IMR-90 (cell line): ENCODE data around the gene WNK3. TPM values are rescaled to one million over a fixed set of nuclear protein-coding genes. Genes with fewer than 3 reads are reported as not detected.

Experiments
- ATAC-seq: fragments of 200-7000 bp; cut with Tn5 transposase; 2 replicates; pipeline ENCODE4 v1.9.1; 2020; ENCODE audit warnings: low read depth, mild to moderate bottlenecking, moderate library complexity
- BruUV-seq: library from RNA; stranded (reverse); fragments of 400-500 nt; replicated peaks from 2 replicates; lab custom pipeline; 2021; lab: Mats Ljungman, UMichigan
- CTCF ChIA-PET: fragments of 300-600 bp; formaldehyde crosslinking; extraction: SDS; loops from one replicate; lab custom pipeline; 2021; ENCODE audit warnings: antibody characterized with exemption; lab: Yijun Ruan, JAX
- POLR2A ChIA-PET: fragments of 300-600 bp; sonication (Branson Sonifier 250); formaldehyde crosslinking; loops from one replicate; lab custom pipeline; 2022; ENCODE audit warnings: antibody characterized with exemption; ENCODE audit not compliant: unreplicated experiment; lab: Charles Lee
- DNase-seq: peaks from one replicate; pipeline ENCODE4 v3.0.0; 2013
- H2AFZ ChIP-seq: replicated peaks from 2 replicates; pipeline ENCODE3; 2013; ENCODE audit warnings: low read length, mild to moderate bottlenecking; ENCODE audit not compliant: poor library complexity
- H2AK5ac ChIP-seq: 2 replicates; pipeline ENCODE4 v1.6.1; 2013; ENCODE audit warnings: low read depth, low read length, inconsistent platforms
- H2AK9ac ChIP-seq: replicated peaks from 2 replicates; pipeline ENCODE3; 2013; ENCODE audit warnings: mild to moderate bottlenecking, low read depth, low read length, moderate library complexity; ENCODE audit not compliant: poor library complexity
- H2BK120ac ChIP-seq: 2 replicates; pipeline ENCODE4 v1.6.1; 2013; ENCODE audit warnings: low read depth, low read length, inconsistent platforms
- H2BK15ac ChIP-seq: 3 replicates; pipeline ENCODE4 v1.6.1; 2013; ENCODE audit warnings: low read depth, low read length, inconsistent platforms
- H2BK20ac ChIP-seq: 2 replicates; pipeline ENCODE4 v1.6.1; 2013; ENCODE audit warnings: low read depth, mild to moderate bottlenecking, inconsistent platforms, low read length, moderate library complexity
- H2BK5ac ChIP-seq: 2 replicates; pipeline ENCODE4 v1.6.1; 2013; ENCODE audit warnings: mild to moderate bottlenecking, low read depth, low read length, inconsistent platforms; ENCODE audit not compliant: poor library complexity, severe bottlenecking
- H3K14ac ChIP-seq: replicated peaks from 2 replicates; pipeline ENCODE4 v1.6.1; 2013; ENCODE audit warnings: low read depth, low read length, inconsistent platforms
- H3K18ac ChIP-seq: 2 replicates; pipeline ENCODE4 v1.6.1; 2013; ENCODE audit warnings: low read depth, low read length, control low read depth
- H3K23ac ChIP-seq: 2 replicates; pipeline ENCODE4 v1.6.1; 2013; ENCODE audit warnings: low read depth, low read length, inconsistent platforms
- H3K27ac ChIP-seq: 2 replicates; pipeline ENCODE4 v1.5.1; 2013; ENCODE audit warnings: mild to moderate bottlenecking, control low read depth, low read length; ENCODE audit not compliant: insufficient read depth
- H3K27me3 ChIP-seq: 2 replicates; pipeline ENCODE4 v1.6.1; 2013; ENCODE audit warnings: low read length; ENCODE audit not compliant: control insufficient read depth, insufficient read depth
- H3K36me3 ChIP-seq: 2 replicates; pipeline ENCODE4 v1.6.1; 2013; ENCODE audit warnings: low read length, mixed read lengths; ENCODE audit not compliant: control insufficient read depth, insufficient read depth
- H3K4ac ChIP-seq: 2 replicates; pipeline ENCODE4 v1.6.1; 2013; ENCODE audit warnings: low read depth, low read length, inconsistent platforms
- H3K4me1 ChIP-seq: 2 replicates; pipeline ENCODE4 v1.6.1; 2013; ENCODE audit warnings: low read length, mixed read lengths; ENCODE audit not compliant: control insufficient read depth, insufficient read depth
- H3K4me2 ChIP-seq: 2 replicates; pipeline ENCODE4 v1.6.1; 2013; ENCODE audit warnings: low read depth, mild to moderate bottlenecking, control low read depth, low read length, moderate library complexity
- H3K4me3 ChIP-seq: 2 replicates; pipeline ENCODE4 v1.5.1; 2013; ENCODE audit warnings: low read depth, mild to moderate bottlenecking, control low read depth, low read length, moderate library complexity; ENCODE audit not compliant: insufficient read depth
- H3K56ac ChIP-seq: 2 replicates; pipeline ENCODE4 v1.6.1; 2013; ENCODE audit warnings: low read length, inconsistent platforms; ENCODE audit not compliant: insufficient read depth; ENCODE audit errors: extremely low read depth
- H3K79me1 ChIP-seq, 2 experiments: 2 replicates each; pipeline ENCODE4 v1.6.1; 2013; ENCODE audit warnings: low read length in 2 of 2, inconsistent platforms in 1 of 2, low read depth in 1 of 2
- H3K9ac ChIP-seq: 2 replicates; pipeline ENCODE4 v1.6.1; 2013; ENCODE audit warnings: low read depth, low read length, control low read depth
- H3K9me1 ChIP-seq: 2 replicates; pipeline ENCODE4 v1.6.1; 2013; ENCODE audit warnings: low read length, inconsistent platforms; ENCODE audit not compliant: insufficient read depth
- H3K9me3 ChIP-seq: 2 replicates; pipeline ENCODE4 v1.6.1; 2013; ENCODE audit warnings: low read length; ENCODE audit not compliant: control insufficient read depth, insufficient read depth
- H4K20me1 ChIP-seq: 2 replicates; pipeline ENCODE4 v1.6.1; 2013; ENCODE audit warnings: low read length, inconsistent platforms; ENCODE audit not compliant: insufficient read depth
- H4K5ac ChIP-seq: 2 replicates; pipeline ENCODE4 v1.6.1; 2013; ENCODE audit warnings: mild to moderate bottlenecking, low read depth, low read length, control low read depth
- H4K8ac ChIP-seq, 2 experiments: 2 replicates each; pipeline ENCODE4 v1.6.1; 2013; ENCODE audit warnings: low read depth in 2 of 2, low read length in 2 of 2, control low read depth in 1 of 2, inconsistent platforms in 1 of 2
- H4K91ac ChIP-seq: 2 replicates; pipeline ENCODE4 v1.6.1; 2013; ENCODE audit warnings: low read depth, low read length, inconsistent platforms; ENCODE audit not compliant: insufficient read depth
- BHLHE40 ChIP-seq: fragments of 150-350 bp; IDR thresholded peaks from 2 replicates; pipeline ENCODE4 v1.6.1; 2016; ENCODE audit warnings: mild to moderate bottlenecking, low read depth, low read length
- CEBPB ChIP-seq: IDR thresholded peaks from 2 replicates; pipeline ENCODE4 v1.6.1; 2012; ENCODE audit warnings: low read depth, low read length, improper control_type of control experiment
- CHD1 ChIP-seq: IDR thresholded peaks from 2 replicates; pipeline ENCODE4 v1.6.1; 2012; ENCODE audit warnings: low read depth, low read length, improper control_type of control experiment
- CTCF ChIP-seq: conservative IDR thresholded peaks from 2 replicates; pipeline ENCODE4 v1.5.1; 2012; ENCODE audit warnings: mild to moderate bottlenecking, low read depth, low read length, improper control_type of control experiment
- ELK1 ChIP-seq: fragments of 150-350 bp; IDR thresholded peaks from 2 replicates; pipeline ENCODE4 v1.6.1; 2016; ENCODE audit warnings: low read depth, mild to moderate bottlenecking, low read length, moderate library complexity, borderline replicate concordance
- FOS ChIP-seq: fragments of 150-350 bp; IDR thresholded peaks from 2 replicates; pipeline ENCODE4 v1.6.1; 2016; ENCODE audit warnings: low read depth, low read length
- MAFK ChIP-seq: IDR thresholded peaks from 2 replicates; pipeline ENCODE4 v1.6.1; 2012; ENCODE audit warnings: low read depth, low read length, improper control_type of control experiment
- MAZ ChIP-seq: IDR thresholded peaks from 2 replicates; pipeline ENCODE4 v1.6.1; 2012; ENCODE audit warnings: low read depth, mild to moderate bottlenecking, low read length, improper control_type of control experiment, moderate library complexity, borderline replicate concordance
- MXI1 ChIP-seq: IDR thresholded peaks from 2 replicates; pipeline ENCODE4 v1.6.1; 2012; ENCODE audit warnings: low read depth, mild to moderate bottlenecking, low read length, moderate library complexity, borderline replicate concordance
- NFE2L2 ChIP-seq: fragments of 150-350 bp; IDR thresholded peaks from 2 replicates; pipeline ENCODE4 v1.6.1; 2016; ENCODE audit warnings: low read depth, mild to moderate bottlenecking, low read length
- POLR2A ChIP-seq: IDR thresholded peaks from 2 replicates; pipeline ENCODE4 v1.6.1; 2012; ENCODE audit warnings: mild to moderate bottlenecking, low read depth, low read length
- RAD21 ChIP-seq: IDR thresholded peaks from 2 replicates; pipeline ENCODE4 v1.6.1; 2012; ENCODE audit warnings: low read length, improper control_type of control experiment
- RCOR1 ChIP-seq: IDR thresholded peaks from 2 replicates; pipeline ENCODE4 v1.6.1; 2012; ENCODE audit warnings: mild to moderate bottlenecking, low read length, improper control_type of control experiment; ENCODE audit not compliant: insufficient replicate concordance
- RFX5 ChIP-seq: IDR thresholded peaks from 2 replicates; pipeline ENCODE4 v1.8.0; 2012; ENCODE audit warnings: low read depth, mild to moderate bottlenecking, low read length, moderate library complexity
- SMC3 ChIP-seq: fragments of 150-350 bp; IDR thresholded peaks from 2 replicates; pipeline ENCODE4 v1.6.1; 2016; ENCODE audit warnings: low read depth, mild to moderate bottlenecking, antibody characterized with exemption, low read length, moderate library complexity
- WGBS, 2 experiments: methylation state at CpG; one replicate each; pipeline versions ENCODE4 v1.1.5 to v1.1.7; 2013; ENCODE audit warnings: missing lambda C conversion rate in 2 of 2; ENCODE audit not compliant: insufficient read length in 1 of 2; ENCODE audit errors: extremely low coverage in 2 of 2; 5-methylcytosine and 5-hydroxymethylcytosine counted together
- dilution Hi-C: fragments of 300-500 bp; cut with HindIII; formaldehyde crosslinking; loops from one replicate; pipeline ENCODE4 v1.14.3; 2018; ENCODE audit warnings: low sequenced_read_pairs; ENCODE audit not compliant: unreplicated experiment
- in situ Hi-C: fragments of 300-500 bp; cut with MboI; formaldehyde crosslinking; loops from 3 replicates; pipeline ENCODE4 v1.14.3; 2019; ENCODE audit warnings: low sequenced_read_pairs, inconsistent platforms, mixed read lengths
- intact Hi-C: fragments of 100-400 bp; cut with micrococcal nuclease; formaldehyde crosslinking; loops from 2 replicates; pipeline ENCODE4 v1.10.0; 2022
- polyA plus RNA-seq, 3 experiments: library from polyadenylated mRNA; depleted of rRNA; stranded (reverse); fragments of >200 nt; gene quantifications; 2 replicates each; pipeline ENCODE4 v1.2.3, GENCODE V29; 2012; ENCODE audit warnings: low replicate concordance in 1 of 3
- total RNA-seq: library from RNA; depleted of rRNA; stranded (reverse); fragments of >200 nt; gene quantifications from 2 replicates; pipeline ENCODE4 v1.2.3, GENCODE V29; 2012
- TF ChIP-seq, protein P1 (sequence below): fragments of 150-350 bp; IDR thresholded peaks from 2 replicates; pipeline ENCODE4 v1.6.1; 2017; ENCODE audit warnings: mild to moderate bottlenecking, antibody characterized with exemption, low read length, low read depth

WNK3 gene
- total and polyA plus RNA-seq, 2 of the 4 experiments (the other 2 are of a cell fraction): 0.15 to 1.4 TPM

DNA sequence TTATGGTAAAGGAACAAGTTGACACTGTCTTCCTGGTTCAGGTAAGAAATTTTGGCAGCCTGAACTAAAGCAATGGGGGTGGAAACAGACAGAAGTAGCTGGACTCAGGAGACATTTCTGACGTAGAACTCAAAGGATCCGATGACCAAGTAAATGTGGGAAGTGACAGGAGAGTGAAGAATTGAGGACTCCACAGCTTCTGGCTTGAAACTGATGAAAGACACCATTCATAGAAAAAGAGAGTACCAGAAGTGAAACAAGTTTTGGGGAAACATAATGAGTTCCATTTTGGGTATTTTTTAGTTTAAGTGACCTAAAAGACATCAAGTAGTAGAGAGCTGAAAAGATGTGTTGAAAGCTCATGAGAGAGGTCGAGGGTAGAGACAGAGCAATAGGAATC, 180.5 kb downstream of the WNK3 start:
- Histone ChIP-seq H3K4me2 (peak overlapping the region; percentile 99), H4K20me1 (no peaks in the 10 kb centered on the region; the same call in 1 of the 2 replicates), H3K36me3 (peaks cover 4% of the 10 kb centered on the region), H3K4me1 (peaks cover 5% of the 10 kb centered on the region), H3K27ac (peak overlapping the region; percentile 2; the same call in 1 of the 2 replicates), H3K4me3 (no peak overlapping the region), H3K14ac (peak overlapping the region; percentile 34; the same call in 1 of the 2 replicates), H3K27me3 (no peaks in the 10 kb centered on the region), H3K9me3 (no peaks in the 10 kb centered on the region), H2BK15ac (no peak overlapping the region), H2BK20ac (no peak overlapping the region), H3K9me1 (peaks cover 2% of the 10 kb centered on the region; the same call in 1 of the 2 replicates), H2AK9ac (no peak overlapping the region), H4K5ac (0 out of 2 replicates have a peak overlapping the region, but pooled peaks have one; percentile 54), H2BK120ac (no peak overlapping the region), H3K79me1 (peaks cover 5 to 23% of the 10 kb centered on the region in 2 experiments), H2AFZ (no peak overlapping the region), H4K91ac (peak overlapping the region; percentile 30; the same call in 1 of the 2 replicates), H3K9ac (no peak overlapping the region), H2AK5ac (no peak overlapping the region), H3K23ac (no peak overlapping the region), H3K56ac (0 out of 2 replicates have a peak overlapping the region, but pooled peaks have one; percentile 8), H3K4ac (no peak overlapping the region; the same call in 1 of the 2 replicates), H2BK5ac (peak overlapping the region; percentile 85), H4K8ac (peak overlapping the region in 1 of 2 experiments; percentile 19; a peak in 2 of 4 replicates), H3K18ac (peak overlapping the region; percentile 80; the same call in 1 of the 2 replicates)
- intact Hi-C loops: no loop called here
- ChIA-PET CTCF (interaction anchor here (0.5 kb wide), 1 partner anchor 82 kb away, joined by 3 read pairs; no protein-coding TSS in a partner anchor), POLR2A (no interaction called here)
- no TSS peak for BruUV-seq
- dilution Hi-C loops: no loop called here
- no peak for ATAC-seq
- 100% methylated on average over 2 of the region's 3 CpGs; no CpG with 5 or more reads in 1 of the 2 experiments for WGBS, 2 experiments
- no peak for TF ChIP-seq CTCF
- no peak for TF ChIP-seq CEBPB
- no peak for TF ChIP-seq BHLHE40
- no peak for TF ChIP-seq NFE2L2
- no peak for TF ChIP-seq MXI1
- no peak for TF ChIP-seq FOS
- TF ChIP-seq POLR2A: no peak
- no peak for TF ChIP-seq RAD21
- no peak for TF ChIP-seq CHD1
- TF ChIP-seq, protein P1, sequence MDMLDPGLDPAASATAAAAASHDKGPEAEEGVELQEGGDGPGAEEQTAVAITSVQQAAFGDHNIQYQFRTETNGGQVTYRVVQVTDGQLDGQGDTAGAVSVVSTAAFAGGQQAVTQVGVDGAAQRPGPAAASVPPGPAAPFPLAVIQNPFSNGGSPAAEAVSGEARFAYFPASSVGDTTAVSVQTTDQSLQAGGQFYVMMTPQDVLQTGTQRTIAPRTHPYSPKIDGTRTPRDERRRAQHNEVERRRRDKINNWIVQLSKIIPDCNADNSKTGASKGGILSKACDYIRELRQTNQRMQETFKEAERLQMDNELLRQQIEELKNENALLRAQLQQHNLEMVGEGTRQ: no peak
- TF ChIP-seq SMC3: no peak
- no peak for TF ChIP-seq MAZ
- no peak for TF ChIP-seq RFX5
- no peak for TF ChIP-seq RCOR1
- TF ChIP-seq MAFK: no peak
- no peak for TF ChIP-seq ELK1
- DNase-seq: no peak
- in situ Hi-C loops: no loop called here
